HG02870 (cell line): ENCODE data around the gene MSH5.

Experiments used
- ATAC-seq: cut with Tn5 transposase; IDR thresholded peaks from one replicate; pipeline ENCODE4 v1.9.1; 2021; ENCODE audit warnings: mild to moderate bottlenecking, moderate library complexity; ENCODE audit not compliant: unreplicated experiment

MSH5 gene

GRCh38 chr6:31750411-31751022, 10.7 kb downstream of the MSH5 start:
- no peak for ATAC-seq

- no peak for ATAC-seq
These were observed 13.0 kb downstream of the MSH5 start for GRCh38 chr6:31752739-31753319.

- ATAC-seq = no peak
These were observed 18.5 kb downstream of the MSH5 start for GRCh38 chr6:31758281-31758680.

GRCh38 chr6:31760790-31761189, 21.0 kb downstream of the MSH5 start:
- ATAC-seq = no peak

- ATAC-seq = no peak
These were observed 21.5 kb downstream of the MSH5 start for GRCh38 chr6:31761343-31761742.

GRCh38 chr6:31762356-31762755, 22.6 kb downstream of the MSH5 start, which contains the start of gene SAPCD1:
SAPCD1 (plus strand) TSS chr6:31762656; CDS start chr6:31763055, 399 bp downstream.
- no peak for ATAC-seq

GRCh38 chr6:31762878-31763618, 23.2 kb downstream of the MSH5 start:
- ATAC-seq = no peak

- ATAC-seq = no peak
These were observed 23.8 kb downstream of the MSH5 start for GRCh38 chr6:31763619-31763940.

- ATAC-seq = no peak
These were observed 24.4 kb downstream of the MSH5 start for GRCh38 chr6:31764198-31764597.

- ATAC-seq = no peak
These were observed 25.7 kb downstream of the MSH5 start for GRCh38 chr6:31765559-31765909.

- ATAC-seq = no peak
These were observed 26.3 kb downstream of the MSH5 start for GRCh38 chr6:31765910-31766794.

GRCh38 chr6:31767096-31767645, 27.4 kb downstream of the MSH5 start:
- no peak for ATAC-seq

- ATAC-seq = no peak
These were observed 28.8 kb downstream of the MSH5 start for GRCh38 chr6:31768363-31769257.

GRCh38 chr6:31769684-31770371, 30.0 kb downstream of the MSH5 start:
- ATAC-seq = no peak

- no peak for ATAC-seq
These were observed 31.1 kb downstream of the MSH5 start for GRCh38 chr6:31770860-31771259.

GRCh38 chr6:31771992-31772358, 32.2 kb downstream of the MSH5 start:
- ATAC-seq = no peak

GRCh38 chr6:31775184-31775583, 35.4 kb downstream of the MSH5 start:
- no peak for ATAC-seq

- ATAC-seq = no peak
These were observed 36.1 kb downstream of the MSH5 start for GRCh38 chr6:31775633-31776484.
